Astrocyte of the spinal cord (primary cell): ENCODE measurements around the gene CTNNA2.
A peak's percentile ranks its signal among the peaks of the same experiment; 100 is the strongest.

ENCODE experiments used
- DNase-seq: peaks from one replicate; pipeline ENCODE4 v3.0.0; 2011; ENCODE audit warnings: low read depth, low spot score
- H3K4me3 ChIP-seq: 2 replicates; pipeline ENCODE4 v1.5.1; 2011; ENCODE audit warnings: low read depth, mild to moderate bottlenecking, low read length, moderate library complexity
- CTCF ChIP-seq: IDR thresholded peaks from 2 replicates; pipeline ENCODE4 v1.5.1; 2012; ENCODE audit warnings: low read depth, mild to moderate bottlenecking, low read length, inconsistent platforms
- in situ Hi-C: cut with HindIII; loops from 2 replicates; pipeline ENCODE4 v1.10.0; 2017; ENCODE audit warnings: low sequenced_read_pairs

Gene CTNNA2

GRCh38 chr2:79512442-79513401 is at the start of gene CTNNA2:
Gene CTNNA2 (plus strand): TSS chr2:79513051.
- TF ChIP-seq CTCF = peak; percentile 18
- peak; percentile 5 for DNase-seq
- H3K4me3 ChIP-seq = peak within 1 kb of the TSS; percentile 33
- in situ Hi-C loops = no loop called here

GRCh38 chr2:79487399-79487798 is 25.5 kb upstream of the CTNNA2 start:
- TF ChIP-seq CTCF = no peak
- H3K4me3 ChIP-seq = no peak overlapping the region
- in situ Hi-C loops = no loop called here

GRCh38 chr2:79511320-79511951 is 1.4 kb upstream of the CTNNA2 start:
- in situ Hi-C loops = no loop called here
- DNase-seq = peak; percentile 66

More at GRCh38 chr2:79487399-79487798, 25.5 kb upstream of the CTNNA2 start:
- DNase-seq = no peak

GRCh38 chr2:79513711-79514110 is 860 bp downstream of the CTNNA2 start:
- no peak for DNase-seq
- in situ Hi-C loops = no loop called here
- no peak for TF ChIP-seq CTCF
- H3K4me3 ChIP-seq = no peak overlapping the region

More at GRCh38 chr2:79511320-79511951, 1.4 kb upstream of the CTNNA2 start:
- no peak overlapping the region for H3K4me3 ChIP-seq
- TF ChIP-seq CTCF = no peak

- no peak for TF ChIP-seq CTCF
- DNase-seq = no peak
- in situ Hi-C loops = no loop called here
- H3K4me3 ChIP-seq = no peak overlapping the region
Measured at GRCh38 chr2:79529636-79530035, 16.8 kb downstream of the CTNNA2 start.

GRCh38 chr2:79530443-79530842 is 17.6 kb downstream of the CTNNA2 start:
- H3K4me3 ChIP-seq = no peak overlapping the region
- in situ Hi-C loops = no loop called here
- TF ChIP-seq CTCF = no peak
- peak; percentile 3 for DNase-seq
